HFFc6 (cell line): ENCODE measurements around the gene CBLIF. TPM values are rescaled to one million over a fixed set of nuclear protein-coding genes. Genes with fewer than 3 reads are reported as not detected.

Source experiments
- DNase-seq: peaks from one replicate; pipeline ENCODE4 v3.0.0-alpha.2; 2018
- H3K27ac Mint-ChIP-seq: 2 replicates; pipeline ENCODE4 v1.8.0; 2020; ENCODE audit warnings: mild to moderate bottlenecking, mixed read lengths
- H3K27me3 Mint-ChIP-seq: 2 replicates; pipeline ENCODE4 v1.8.0; 2021; ENCODE audit warnings: mild to moderate bottlenecking, moderate library complexity, mixed read lengths; ENCODE audit not compliant: insufficient read depth
- H3K36me3 Mint-ChIP-seq: 2 replicates; pipeline ENCODE4 v1.8.0; 2021; ENCODE audit warnings: low read depth, mixed read lengths
- H3K4me1 Mint-ChIP-seq: 2 replicates; pipeline ENCODE4 v1.8.0; 2020; ENCODE audit warnings: low read depth, mixed read lengths
- H3K4me3 Mint-ChIP-seq: 2 replicates; pipeline ENCODE4 v1.8.0; 2020; ENCODE audit warnings: mild to moderate bottlenecking, moderate library complexity, mixed read lengths
- H3K9me3 Mint-ChIP-seq: 2 replicates; pipeline ENCODE4 v1.8.0; 2020; ENCODE audit warnings: mild to moderate bottlenecking, mixed read lengths
- CTCF ChIP-seq: fragments of 200-600 bp; sonication (generic); IDR thresholded peaks from 2 replicates; pipeline ENCODE4 v1.5.0; 2021; ENCODE audit warnings: antibody characterized with exemption, mild to moderate bottlenecking
- total RNA-seq, 6 experiments: library from RNA; stranded (reverse); fragmentation: NEBNext Ultra II Directional; extraction: Animal tissue kit (Norgen Biotek cat#: 25700); gene quantifications; 2 replicates in 1 of 6; 3 replicates in 5 of 6; pipeline ENCODE4 v1.2.3, GENCODE V29; 2021

The CBLIF gene
- total RNA-seq, 6 experiments from 2014 or later: not detected

- TF ChIP-seq CTCF: no peak
- Mint-ChIP-seq H3K36me3 (no peaks in the 10 kb centered on the region), H3K9me3 (no peaks in the 10 kb centered on the region), H3K4me1 (no peaks in the 10 kb centered on the region), H3K27me3 (0 out of 2 replicates have a peak, but pooled peaks cover 2% of the 10 kb centered on the region), H3K27ac (no peak overlapping the region), H3K4me3 (no peak overlapping the region)
- no peak for DNase-seq
Measured at GRCh38 chr11:59867946-59868345, 22.6 kb upstream of the CBLIF start.

GRCh38 chr11:59866836-59867235, 21.5 kb upstream of the CBLIF start:
- H3K4me1 Mint-ChIP-seq: no peaks in the 10 kb centered on the region
- no peak for TF ChIP-seq CTCF
- 0 out of 2 replicates have a peak, but pooled peaks cover 2% of the 10 kb centered on the region for H3K27me3 Mint-ChIP-seq
- no peak overlapping the region for H3K27ac Mint-ChIP-seq
- no peaks in the 10 kb centered on the region for H3K36me3 Mint-ChIP-seq
- H3K9me3 Mint-ChIP-seq: no peaks in the 10 kb centered on the region
- no peak overlapping the region for H3K4me3 Mint-ChIP-seq
- no peak for DNase-seq

GRCh38 chr11:59866397-59866796, 21.1 kb upstream of the CBLIF start, which contains the start of gene TCN1:
Gene TCN1, minus strand, starts transcription at chr11:59866487. Its CDS starts 17 bp downstream, at chr11:59866470.
- TF ChIP-seq CTCF: no peak
- H3K27me3 Mint-ChIP-seq: 0 out of 2 replicates have a peak, but pooled peaks cover 2% of the 10 kb centered on the region
- no peak within 1 kb of the TSS for H3K4me3 Mint-ChIP-seq
- no peaks in the 10 kb centered on the region for H3K36me3 Mint-ChIP-seq
- no peak for DNase-seq
- H3K4me1 Mint-ChIP-seq: no peaks in the 10 kb centered on the region
- no peaks in the 10 kb centered on the region for H3K9me3 Mint-ChIP-seq
- no peak within 1 kb of the TSS for H3K27ac Mint-ChIP-seq

- H3K27me3 Mint-ChIP-seq: peaks cover 2% of the 10 kb centered on the region; the same call in 1 of the 2 replicates
- no peaks in the 10 kb centered on the region for H3K9me3 Mint-ChIP-seq
- no peak overlapping the region for H3K27ac Mint-ChIP-seq
- no peaks in the 10 kb centered on the region for H3K36me3 Mint-ChIP-seq
- no peak for DNase-seq
- no peak for TF ChIP-seq CTCF
- H3K4me1 Mint-ChIP-seq: no peaks in the 10 kb centered on the region
- no peak overlapping the region for H3K4me3 Mint-ChIP-seq
Measured at GRCh38 chr11:59865031-59865430, 19.7 kb upstream of the CBLIF start.

- DNase-seq: no peak
- no peaks in the 10 kb centered on the region for H3K36me3 Mint-ChIP-seq
- peaks cover 4% of the 10 kb centered on the region; the same call in 1 of the 2 replicates for H3K27me3 Mint-ChIP-seq
- TF ChIP-seq CTCF: no peak
- no peak overlapping the region for H3K4me3 Mint-ChIP-seq
- no peak overlapping the region for H3K27ac Mint-ChIP-seq
- H3K4me1 Mint-ChIP-seq: peaks cover 13% of the 10 kb centered on the region
- H3K9me3 Mint-ChIP-seq: no peaks in the 10 kb centered on the region
Measured at GRCh38 chr11:59862252-59862651, 17.0 kb upstream of the CBLIF start.

- no peak for DNase-seq
- no peak overlapping the region for H3K27ac Mint-ChIP-seq
- no peak overlapping the region for H3K4me3 Mint-ChIP-seq
- H3K36me3 Mint-ChIP-seq: no peaks in the 10 kb centered on the region
- peaks cover 15% of the 10 kb centered on the region for H3K4me1 Mint-ChIP-seq
- TF ChIP-seq CTCF: no peak
- no peaks in the 10 kb centered on the region for H3K9me3 Mint-ChIP-seq
- peaks cover 4% of the 10 kb centered on the region for H3K27me3 Mint-ChIP-seq
Measured at GRCh38 chr11:59859673-59860072, 14.4 kb upstream of the CBLIF start.
